GM21423 (cell line): ENCODE results near the gene MAP3K4.

Experiments
- ATAC-seq: cut with Tn5 transposase; IDR thresholded peaks from one replicate; pipeline ENCODE4 v1.9.1; 2021; ENCODE audit warnings: mild to moderate bottlenecking, moderate library complexity; ENCODE audit not compliant: unreplicated experiment

MAP3K4 gene

DNA sequence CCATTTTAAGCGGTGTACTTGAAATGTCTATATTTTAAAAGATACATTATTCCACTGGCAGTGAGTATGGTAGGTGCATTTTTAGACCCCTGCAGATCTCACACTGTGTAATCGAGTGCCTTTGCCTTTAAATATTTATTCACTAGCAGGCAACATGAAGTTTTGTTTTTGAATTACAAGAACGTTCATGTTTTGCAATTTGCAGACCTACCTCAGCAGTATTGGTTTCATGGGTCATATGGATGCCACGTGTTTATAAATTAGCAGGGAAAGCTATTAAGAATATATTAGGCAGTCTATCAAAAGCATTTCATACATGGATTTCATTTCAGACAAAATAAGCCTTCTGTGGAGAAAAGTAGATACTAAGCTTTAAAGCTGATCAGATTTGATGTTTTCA is 7.2 kb downstream of the MAP3K4 start:
- ATAC-seq: no peak

DNA sequence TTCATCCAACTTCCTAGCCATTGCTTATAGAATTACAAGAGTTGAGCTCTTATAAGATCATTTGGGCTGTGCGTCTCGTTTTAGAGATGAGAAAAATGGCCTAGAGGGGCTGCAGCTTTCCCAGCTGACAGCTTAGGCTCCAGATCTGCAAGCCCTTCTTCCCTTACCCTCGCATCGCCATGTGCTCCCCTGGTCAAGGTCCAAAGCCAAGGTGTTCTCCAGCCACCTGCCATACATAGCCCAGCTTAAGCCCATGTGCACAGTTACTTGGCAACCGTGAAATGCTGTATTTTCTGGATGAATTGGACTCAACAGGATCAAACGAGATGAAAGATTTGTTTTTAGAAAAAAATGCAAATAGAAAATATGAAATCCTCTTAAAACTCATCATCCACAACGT is 7.9 kb downstream of the MAP3K4 start:
- ATAC-seq: no peak

DNA sequence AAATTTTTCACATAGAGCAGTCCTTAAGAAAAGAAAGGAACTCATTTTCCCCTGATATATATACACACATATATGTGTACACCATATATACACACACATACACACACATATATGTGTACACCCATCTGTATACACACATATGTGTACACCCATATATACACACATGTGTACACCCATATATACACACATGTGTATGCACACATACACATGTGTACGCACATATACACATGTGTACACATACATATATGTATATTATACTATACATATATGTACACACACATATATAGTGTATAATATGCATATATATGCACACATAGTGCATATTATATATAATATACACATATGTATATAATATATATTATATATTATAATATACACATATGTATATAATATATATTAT is 9.1 kb downstream of the MAP3K4 start:
- no peak for ATAC-seq

DNA sequence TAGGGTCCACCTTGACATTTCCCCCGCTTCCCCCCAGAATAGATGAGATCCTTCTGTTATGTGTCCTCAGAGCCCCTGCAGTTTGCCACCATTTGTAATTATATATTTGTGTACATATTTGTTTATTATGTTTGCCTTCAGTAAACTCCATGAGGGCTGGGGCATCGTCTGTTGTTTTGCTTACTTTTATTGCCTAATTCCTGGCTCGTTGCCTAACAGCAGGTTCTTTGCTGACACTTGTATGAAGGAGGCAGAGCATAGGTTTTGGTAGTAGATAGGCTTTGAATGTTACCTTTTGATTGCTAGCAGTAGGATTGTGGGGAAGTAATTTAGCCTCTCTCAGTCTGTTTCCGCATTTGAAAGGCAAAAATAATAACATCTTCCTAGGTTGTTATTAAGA is 9.9 kb downstream of the MAP3K4 start:
- ATAC-seq: no peak

DNA sequence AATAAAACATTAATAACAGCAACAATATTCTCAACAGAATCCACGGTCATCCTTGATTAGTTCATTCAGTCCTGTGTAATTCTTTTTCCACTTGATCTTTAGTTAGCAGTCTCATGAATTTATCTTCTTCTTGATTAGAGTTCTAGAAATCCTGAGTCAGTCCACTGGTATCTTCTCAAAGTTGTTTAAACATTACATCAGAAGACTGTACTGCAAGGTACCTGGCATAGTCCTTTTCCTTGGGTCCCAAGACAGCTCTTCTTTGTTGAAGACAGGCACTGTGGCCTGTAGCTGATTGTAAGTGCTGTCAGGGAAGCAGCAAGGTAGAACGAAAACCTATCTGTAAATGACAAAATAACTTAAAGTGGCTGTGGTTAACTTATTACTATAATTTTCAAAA is 11.8 kb downstream of the MAP3K4 start:
- ATAC-seq: no peak

DNA sequence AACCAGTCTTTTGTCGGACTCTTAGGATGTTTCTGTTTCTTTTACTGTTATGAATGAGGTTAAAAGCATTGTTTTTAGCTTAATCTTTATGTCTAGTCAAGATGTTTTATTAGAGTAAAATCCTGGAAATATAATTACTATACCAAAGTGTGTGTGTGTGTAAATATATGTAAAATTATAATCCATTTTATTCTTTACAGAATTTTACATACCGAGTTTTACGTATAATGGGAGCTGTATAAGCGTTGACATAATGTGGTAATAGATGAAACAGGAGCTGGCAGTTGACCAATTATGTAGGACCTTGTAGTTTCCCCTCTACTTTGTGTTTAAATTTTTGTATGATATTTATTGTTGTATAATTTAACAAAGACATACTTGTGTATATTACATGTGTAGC is 16.7 kb downstream of the MAP3K4 start:
- no peak for ATAC-seq

DNA sequence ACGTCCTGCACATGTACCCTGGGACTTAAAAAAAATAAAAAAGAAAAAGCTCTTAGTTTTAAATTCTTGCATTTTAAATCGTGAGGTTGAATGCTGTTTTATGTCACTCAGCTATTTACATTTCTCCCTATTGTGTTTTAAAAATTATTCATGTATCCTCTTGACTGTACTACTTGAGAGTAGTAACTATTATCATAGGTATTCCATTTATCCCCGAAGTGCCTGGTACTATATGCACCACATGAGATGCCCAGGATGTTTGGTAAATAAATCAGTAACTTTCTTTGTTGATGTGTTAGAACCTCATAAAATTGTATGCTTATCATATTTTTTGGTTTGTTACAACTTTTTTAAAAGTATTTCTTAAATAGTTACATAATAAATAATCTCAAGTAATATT is 18.4 kb downstream of the MAP3K4 start:
- ATAC-seq: no peak

DNA sequence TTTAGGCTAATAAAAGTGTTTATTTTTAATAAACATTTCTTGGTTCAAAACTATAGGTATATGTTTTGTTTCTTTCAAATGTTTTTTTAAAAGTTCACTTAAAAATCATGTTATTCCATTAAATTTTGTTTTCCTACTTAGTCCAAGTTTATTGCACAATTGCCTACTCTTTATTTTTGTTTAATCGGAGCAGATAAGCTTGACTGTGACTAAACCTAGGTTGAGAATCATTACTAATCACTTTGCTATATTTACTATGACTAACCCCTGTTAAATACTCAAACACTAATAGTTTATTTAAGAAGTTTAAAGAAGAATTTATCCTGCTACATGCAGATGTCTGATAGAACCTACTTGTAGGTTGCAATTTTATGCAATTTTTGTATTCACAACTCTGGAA is 18.8 kb downstream of the MAP3K4 start:
- ATAC-seq: no peak

DNA sequence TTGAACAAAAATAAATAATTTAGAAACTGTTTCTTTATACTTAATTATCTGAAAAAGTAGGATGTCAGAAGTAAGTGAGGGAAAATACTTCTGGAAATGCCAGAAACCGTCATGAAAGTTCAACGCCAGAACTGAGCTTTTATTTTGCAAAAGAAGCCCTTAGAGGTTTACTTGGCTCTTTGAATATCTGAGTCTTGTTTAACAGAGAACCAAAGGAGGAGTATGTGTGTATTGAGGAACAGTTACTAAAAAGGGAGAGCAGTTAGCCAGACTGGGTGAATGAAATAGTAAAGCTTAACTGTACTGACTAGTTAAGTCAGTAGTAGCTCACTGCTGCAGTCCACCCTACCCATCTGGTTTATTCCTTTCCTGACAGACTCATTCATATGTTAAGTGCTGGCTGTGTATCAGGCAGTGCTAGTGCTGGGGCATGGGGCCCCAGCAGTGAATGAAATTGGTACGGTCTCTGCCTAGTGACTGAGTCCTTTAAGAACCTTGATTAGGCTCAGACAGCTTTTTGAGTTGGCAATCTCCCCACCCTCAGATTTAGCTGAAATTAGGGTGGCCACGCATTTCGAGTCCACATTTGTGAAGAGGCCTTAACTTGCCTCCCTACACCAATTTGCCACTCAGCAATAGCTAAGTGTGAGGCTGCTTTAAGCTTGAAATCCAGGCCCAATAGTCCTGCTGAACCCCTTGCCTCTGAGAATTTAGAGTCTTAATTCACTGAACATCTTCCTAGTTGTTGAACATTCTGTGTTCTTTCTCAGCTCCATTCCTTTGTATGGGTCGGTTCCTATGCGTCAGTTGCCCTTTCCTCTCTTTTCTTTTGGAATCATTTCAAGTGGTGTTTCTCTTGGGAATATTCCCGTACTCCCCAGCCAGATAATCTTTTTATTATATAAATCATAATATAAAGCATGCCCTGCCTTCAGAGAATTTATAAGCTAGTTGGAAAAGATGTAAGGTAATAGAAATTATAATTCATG is 20.2 kb downstream of the MAP3K4 start:
- ATAC-seq: no peak

DNA sequence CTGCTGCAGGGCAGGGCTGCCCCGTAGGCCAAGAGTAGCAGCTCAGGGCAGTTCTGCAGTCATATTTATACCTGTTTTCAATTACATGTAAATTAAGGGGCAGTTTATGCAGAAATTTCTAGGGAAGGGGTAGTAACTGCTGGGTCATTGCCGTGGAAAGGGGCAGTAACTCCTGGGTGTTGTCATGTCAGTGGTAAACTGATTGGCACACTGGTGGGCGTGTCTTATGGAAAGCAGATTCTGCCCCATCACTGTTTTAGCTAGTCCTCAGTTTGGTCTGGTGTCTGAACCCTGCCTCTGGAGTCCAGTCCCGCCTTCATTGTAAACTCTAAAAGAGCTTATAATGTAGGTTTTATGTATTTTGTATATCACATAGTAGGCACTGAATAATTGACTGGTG is 22.1 kb downstream of the MAP3K4 start:
- ATAC-seq: no peak

DNA sequence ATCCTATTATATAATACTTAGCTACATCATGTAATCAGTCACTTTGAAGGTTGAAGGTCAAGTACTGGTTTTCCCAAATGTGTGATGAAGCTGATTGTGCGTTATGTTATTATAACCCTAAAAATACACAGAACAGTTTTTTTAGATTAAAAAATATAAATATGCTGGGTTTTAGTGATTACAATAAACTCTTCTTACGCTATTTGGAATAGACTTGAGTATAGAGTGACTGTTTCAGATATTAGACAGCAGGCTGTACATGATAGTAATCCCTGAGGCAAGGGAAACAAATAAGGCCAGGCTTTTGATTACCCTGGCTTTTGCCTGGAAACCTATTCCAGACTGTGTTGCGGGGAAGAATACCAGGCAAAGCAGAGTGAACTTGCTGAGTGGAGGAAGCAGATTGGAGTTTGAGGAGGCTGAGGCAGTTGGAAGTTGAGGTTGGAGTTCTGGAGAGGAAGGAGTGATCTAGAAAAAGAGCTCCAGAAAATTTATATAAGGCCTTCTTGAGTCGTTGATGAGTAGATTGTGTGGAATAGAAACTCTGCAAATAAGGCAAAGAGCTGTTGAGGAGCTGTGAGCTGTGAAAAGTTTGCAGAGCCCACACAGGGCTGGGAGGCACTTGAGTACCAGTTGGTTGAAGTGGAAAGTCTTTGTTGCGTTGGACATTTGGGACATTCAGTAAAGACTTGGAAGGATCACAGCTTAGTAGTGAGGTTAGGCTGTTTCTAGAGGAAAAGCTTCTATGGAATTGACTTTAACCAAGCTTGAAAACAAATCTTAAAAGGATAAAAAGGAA is 26.4 kb downstream of the MAP3K4 start:
- ATAC-seq: no peak

DNA sequence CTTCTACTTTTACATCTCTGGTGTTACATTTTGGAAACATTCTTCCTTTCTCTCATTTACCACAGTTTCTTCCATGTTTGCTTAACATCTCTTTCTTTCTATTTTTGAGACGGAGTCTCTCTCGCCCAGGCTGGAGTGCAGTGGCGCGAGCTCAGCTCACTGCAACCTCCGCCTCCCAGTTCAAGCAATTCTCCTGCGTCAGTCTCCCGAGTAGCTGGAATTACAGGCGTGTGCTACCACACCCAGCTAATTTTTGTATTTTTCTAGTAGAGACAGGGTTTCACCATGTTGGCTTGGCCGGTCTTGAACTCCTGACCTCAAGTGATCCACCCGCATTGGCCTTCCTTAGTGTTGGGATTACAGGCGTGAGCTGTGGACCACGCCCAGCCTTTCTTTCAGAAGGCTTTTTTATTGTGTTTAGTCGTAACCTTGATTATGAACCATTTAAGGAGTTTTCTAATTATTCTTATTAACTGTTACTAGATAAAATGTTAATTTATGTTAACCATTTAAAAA is 27.8 kb downstream of the MAP3K4 start:
- ATAC-seq: no peak

DNA sequence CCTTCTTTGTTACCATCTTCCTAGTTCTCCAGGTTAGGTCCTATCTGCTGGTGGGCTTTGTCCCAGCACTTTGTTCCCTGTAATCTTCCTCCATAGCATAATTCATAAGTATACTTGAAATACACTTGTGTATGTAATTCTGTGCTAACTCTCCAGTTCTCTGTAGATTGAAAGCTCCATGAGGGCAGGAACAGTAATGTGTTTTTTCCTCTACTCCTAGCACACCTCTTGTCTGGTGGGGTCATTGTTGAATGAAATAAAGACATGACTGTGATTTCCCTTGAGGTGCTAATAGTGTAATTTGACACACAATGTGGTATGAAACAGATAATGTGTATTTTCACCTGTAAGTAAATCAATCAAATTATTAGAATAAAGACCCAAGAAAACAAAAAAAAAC is 30.0 kb downstream of the MAP3K4 start:
- ATAC-seq: no peak

DNA sequence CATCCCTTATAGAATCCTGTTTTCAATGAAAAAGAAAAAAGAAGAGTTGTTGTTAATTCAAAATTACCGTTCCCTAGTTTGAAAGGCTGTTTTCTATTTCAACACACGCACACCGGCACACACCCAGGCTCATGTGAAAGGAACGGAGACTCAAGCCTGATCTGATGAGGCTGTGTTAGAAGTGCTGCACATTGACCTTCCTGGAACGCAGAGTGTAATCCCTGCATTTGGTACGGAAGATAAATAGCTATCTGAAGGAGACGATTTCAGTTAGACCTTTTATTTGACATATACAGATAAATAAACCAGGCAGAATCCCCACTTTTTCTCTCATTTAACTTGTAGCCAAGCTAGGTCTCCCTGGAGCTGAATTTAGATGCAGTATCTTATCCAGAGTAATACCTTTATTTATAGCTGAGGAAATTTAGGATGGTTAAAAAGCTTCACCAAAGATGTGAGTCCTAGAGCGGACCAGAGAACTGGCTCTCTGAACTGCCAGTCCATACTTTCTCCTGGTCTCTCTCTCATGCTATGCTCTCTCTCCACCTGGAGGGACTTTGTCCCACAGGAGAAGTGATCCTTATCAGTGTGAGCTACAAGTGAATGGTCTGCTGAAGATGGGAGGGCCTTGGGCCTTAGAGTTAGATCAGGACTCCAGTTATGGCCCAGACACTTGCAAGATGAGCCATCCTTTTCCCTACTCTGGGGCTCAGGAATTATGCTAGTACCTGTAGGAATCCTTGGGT is 30.6 kb downstream of the MAP3K4 start:
- no peak for ATAC-seq

DNA sequence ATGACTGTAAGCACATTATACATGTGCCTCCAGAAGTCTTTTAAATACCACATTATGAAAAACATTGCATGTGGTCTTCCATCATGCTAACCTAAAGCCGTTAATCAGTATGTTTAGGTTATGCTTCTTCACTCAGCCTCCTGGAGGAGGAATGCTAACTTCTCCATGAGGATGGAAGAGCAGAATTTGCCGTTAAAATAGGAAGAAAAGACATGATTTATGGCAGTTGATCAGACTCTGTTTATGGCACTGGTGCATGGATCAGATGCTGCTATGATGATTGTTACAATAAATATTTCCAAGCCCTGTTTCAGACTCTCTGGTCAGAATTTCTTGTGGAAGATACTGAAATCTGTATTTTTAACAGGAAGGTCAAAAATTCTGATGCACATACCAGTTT is 31.7 kb downstream of the MAP3K4 start:
- ATAC-seq: no peak

DNA sequence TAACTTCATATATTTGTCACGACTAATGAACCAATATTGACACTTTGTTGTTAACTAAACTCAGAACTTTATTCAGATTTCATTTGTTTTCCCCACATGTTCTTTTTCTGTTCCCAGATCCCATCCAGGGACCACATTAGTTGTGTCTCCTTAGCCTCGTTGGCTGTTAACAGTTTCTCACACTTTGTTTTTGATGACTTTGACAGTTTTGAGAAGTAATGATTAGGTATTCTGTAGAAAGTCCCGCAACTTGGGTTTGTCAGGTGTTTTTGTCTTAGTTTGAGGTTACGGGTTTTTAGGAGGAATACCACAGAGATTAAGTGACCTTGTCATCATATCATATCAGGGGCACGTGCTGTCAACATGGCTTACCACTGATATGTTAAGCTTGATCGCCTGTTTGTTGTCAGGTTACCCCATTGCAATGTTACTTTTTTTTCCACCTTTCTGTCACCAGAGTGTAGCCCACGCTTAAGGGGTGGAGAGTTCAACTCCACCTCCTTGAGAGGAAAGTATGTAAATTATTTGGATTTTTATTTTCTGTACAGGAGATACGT is 32.9 kb downstream of the MAP3K4 start:
- no peak for ATAC-seq

DNA sequence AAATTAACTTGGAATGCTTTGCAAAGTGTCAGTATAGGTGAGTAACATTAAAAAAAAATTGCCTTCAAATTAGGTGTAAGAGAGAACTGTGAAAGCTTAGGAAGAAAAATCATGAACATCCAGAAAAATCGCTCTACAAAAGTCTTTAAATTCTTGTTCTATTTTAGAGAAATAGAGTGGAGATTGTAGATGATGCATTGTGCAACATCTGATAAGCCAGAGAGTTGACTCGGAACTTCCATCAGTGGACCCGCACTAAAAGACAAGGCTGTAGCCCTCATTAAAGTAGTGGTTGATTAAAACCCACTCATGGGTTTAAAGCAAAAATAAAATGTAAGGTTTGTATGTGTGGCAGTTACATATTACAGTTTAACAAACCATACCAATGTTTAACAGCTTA is 35.8 kb downstream of the MAP3K4 start:
- ATAC-seq: no peak

DNA sequence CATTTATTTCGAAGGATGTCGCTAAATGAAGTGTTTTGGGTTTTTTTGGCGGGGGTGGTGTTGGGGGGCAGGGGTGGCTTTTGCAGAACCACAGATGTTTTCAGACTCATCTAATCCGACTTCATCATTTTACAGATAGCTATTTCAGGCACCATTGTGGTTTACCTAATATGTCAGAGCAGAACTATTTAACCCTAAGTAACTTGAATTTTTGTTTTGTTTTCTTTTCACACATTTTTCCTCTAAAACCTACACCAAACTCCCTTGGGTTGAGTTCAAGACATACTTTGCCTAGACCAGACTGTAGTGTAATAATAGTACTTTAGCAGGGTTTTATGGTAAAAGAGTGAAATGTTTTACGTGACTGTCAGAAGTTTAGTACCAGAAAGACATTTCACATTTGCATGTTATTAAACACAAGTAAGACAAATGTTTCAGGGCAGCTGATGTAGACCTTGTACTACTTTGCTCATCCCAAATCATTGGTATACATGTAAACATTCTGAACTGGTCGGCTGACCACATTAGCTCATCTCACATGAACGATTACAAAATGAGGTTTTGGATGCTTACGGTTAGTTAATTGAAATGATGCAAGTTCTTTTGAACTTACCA is 37.7 kb downstream of the MAP3K4 start:
- peak; percentile 77 for ATAC-seq

DNA sequence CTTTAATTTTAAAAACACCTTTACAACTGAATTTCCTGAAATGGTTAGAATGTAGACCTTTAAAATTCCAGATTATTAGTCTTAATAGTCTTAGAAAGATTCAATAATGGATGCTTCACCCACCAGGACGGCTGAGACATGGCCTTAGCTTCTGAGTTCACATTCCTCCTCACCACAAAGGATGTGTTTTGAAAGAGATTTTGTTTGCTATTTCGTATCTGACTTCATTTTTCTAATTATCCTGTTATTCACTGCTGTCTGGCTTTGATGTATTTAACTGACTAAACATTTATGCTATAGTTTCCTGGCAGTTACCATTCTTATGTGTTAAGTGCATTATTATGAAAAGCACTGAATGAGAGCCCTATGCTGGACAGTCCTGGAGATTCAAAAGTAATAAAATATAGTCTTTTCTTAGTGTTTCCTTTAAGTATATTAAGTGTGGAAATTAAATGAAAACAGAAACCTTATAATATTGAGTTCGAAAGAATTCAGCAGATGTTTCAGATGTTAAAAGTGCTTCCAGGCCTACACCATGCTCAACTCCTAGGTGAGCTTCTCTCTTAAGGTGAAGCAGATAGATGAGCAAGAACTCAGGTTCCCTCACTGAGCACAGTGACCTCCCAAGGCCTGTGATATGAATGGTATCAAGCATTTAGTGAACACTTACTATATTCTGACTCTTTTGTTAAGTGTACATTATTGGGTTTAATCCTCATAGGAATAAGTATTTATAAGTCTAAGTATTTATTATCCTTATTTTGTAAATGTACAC is 40.3 kb downstream of the MAP3K4 start:
- ATAC-seq: no peak

DNA sequence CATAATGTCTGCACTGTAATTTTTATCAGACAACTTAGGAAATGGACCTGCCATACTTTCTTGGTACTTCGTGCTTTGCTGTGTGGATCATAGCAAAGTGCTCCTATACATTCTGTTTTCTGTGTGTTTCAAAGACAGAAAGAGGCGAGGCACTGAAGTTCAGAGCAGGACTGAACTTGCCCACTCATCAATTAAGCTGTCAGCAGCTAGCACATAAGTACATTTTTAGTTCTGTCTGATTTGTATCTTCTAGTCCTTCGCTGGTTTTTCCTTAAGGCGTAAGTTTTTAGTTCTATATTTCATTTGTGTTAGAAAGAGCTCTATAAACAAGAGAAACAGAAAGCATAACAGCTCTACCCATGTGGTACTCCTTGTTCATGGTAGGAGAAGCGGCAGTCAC is 42.1 kb downstream of the MAP3K4 start:
- ATAC-seq: no peak
